ENCODE measurements around the gene ZNF438.

Gene ZNF438

DNA sequence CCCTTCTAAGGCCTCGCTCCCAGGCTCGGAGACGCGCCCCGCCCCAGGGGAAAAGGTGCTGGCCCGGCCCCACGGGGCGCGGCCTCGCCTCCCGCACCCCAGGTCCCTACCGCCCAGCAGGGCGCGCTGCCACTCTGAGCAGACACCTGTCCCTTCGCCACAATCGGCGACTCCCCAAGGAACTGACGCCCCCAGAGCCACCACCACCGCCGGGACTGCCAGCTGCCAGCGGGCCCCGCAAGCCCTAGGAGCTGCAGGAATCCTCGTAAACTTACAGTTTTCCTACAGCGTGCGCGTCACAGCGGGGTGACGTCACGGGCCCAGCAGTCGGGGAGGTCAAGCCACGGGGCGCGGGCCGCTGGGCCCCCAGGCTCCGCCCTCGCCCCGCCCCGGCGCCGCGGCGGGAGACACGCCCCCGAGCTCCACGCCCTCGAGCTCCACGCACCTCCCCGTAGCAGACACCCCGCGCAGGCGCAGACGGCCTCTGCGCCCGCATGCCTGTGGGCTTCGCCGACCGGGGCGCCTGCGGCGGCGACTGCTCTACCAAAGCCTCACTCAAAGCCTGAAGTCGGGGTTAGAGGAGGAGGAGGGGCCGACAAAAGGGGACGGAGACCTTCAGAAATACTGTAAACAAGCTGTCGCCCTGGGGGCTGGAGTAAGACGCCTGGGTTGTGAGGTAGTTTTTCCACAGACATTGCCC lies at the start of gene ZNF438:
TSS of gene ZNF438 (minus strand) at position 308 of the 700 bp plus-strand sequence. CDS start 154,831 bp downstream, outside the sequence.
- DNase-seq: peak; percentile 94
- no peaks in the 10 kb centered on the region for H3K36me3 Mint-ChIP-seq
- no peaks in the 10 kb centered on the region for H3K9me3 Mint-ChIP-seq
- H3K4me1 Mint-ChIP-seq: peaks cover 18% of the 10 kb centered on the region
- peak within 1 kb of the TSS; percentile 79 for H3K4me3 Mint-ChIP-seq
- H3K27ac Mint-ChIP-seq: peak within 1 kb of the TSS; percentile 97
- no peaks in the 10 kb centered on the region for H3K27me3 Mint-ChIP-seq
- CTCF ChIA-PET: interaction anchor here (0.8 to 3.2 kb wide), 8 partner anchors 15 to 459 kb away, joined by 3 to 14 read pairs (median 4); no protein-coding TSS in a partner anchor

DNA sequence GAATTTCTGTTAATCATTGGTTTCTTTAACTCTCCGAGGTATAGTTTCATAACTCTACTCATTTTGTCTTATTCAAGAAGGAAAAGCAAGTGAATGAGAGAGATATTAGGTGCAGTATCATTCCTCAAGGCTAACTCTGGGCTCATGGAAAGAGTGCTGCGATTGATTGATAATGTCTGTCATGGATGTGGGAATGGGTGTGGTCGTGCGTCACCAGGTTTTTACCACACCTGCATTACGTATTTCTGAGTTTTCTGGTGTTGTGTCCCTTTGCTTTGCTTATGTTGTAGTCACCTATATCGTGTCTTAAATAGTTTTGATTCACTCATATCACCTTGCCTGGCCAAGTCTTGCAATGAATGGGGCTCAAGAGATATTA lies 44.9 kb upstream of the ZNF438 start:
- no peaks in the 10 kb centered on the region for H3K36me3 Mint-ChIP-seq
- H3K4me3 Mint-ChIP-seq: no peak overlapping the region
- CTCF ChIA-PET: no interaction called here
- H3K27ac Mint-ChIP-seq: no peak overlapping the region
- DNase-seq: no peak
- no peaks in the 10 kb centered on the region for H3K9me3 Mint-ChIP-seq
- H3K4me1 Mint-ChIP-seq: no peaks in the 10 kb centered on the region
- peaks cover 7% of the 10 kb centered on the region for H3K27me3 Mint-ChIP-seq

DNA sequence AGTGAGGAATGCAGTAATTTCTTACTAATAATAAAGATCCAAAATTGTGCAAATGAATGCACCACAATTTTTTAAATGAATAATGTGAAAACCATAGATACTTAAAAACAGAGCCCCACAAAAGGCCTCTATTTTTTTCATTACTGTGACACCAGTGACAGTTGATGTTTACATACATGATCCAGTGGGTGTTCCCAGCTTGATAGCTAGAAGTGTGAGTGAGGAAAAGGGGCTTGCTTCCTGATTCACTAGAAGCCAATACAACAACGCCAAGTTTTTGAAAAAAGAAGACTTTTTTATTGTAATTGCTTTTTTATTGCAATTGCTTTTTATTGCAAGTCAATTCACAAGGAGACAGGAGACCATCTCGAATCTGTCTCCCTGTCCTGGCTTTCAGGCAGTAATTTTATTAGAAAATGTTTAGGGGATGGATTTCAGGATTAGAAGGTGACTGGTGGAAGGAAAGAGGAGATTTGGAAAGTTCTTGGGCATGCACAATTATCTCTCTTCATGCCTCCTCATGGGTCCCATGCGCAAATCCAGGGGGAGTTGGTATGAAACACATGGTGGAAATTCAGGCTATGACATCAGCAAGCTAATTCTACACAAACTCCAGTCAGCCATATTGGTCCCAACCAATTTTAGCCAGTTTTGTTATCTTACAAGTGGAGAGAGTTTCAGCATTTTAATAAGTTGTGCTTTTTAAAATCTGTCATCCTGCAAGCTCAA lies 44.4 kb upstream of the ZNF438 start:
- DNase-seq: no peak
- Mint-ChIP-seq H3K9me3 (no peaks in the 10 kb centered on the region), H3K27me3 (peaks cover 11% of the 10 kb centered on the region), H3K27ac (no peak overlapping the region), H3K36me3 (no peaks in the 10 kb centered on the region), H3K4me1 (no peaks in the 10 kb centered on the region), H3K4me3 (no peak overlapping the region)
- CTCF ChIA-PET: no interaction called here

GRCh38 chr10:31075434-31075833 lies 43.8 kb upstream of the ZNF438 start:
- Mint-ChIP-seq H3K4me3 (no peak overlapping the region), H3K36me3 (no peaks in the 10 kb centered on the region), H3K4me1 (no peaks in the 10 kb centered on the region), H3K27me3 (peaks cover 16% of the 10 kb centered on the region), H3K9me3 (no peaks in the 10 kb centered on the region), H3K27ac (no peak overlapping the region)
- DNase-seq: no peak
- CTCF ChIA-PET: no interaction called here

DNA sequence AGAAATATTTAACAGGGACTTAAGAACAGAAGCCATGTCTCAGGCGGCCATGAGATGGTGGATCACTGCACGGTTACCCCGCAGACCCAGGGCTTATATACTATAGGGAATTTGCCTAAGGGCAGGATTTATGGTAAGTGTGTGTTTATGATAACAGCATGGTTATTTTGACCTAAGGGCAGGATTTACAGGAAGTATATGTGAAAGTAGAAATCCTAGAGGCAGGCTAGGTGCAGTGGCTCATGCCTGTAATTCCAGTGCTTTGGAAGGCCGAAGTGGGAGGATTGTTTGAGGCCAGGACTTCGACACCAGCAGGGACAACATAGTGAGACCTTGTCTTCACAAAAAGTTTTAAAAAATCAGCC lies 43.0 kb upstream of the ZNF438 start:
- no peaks in the 10 kb centered on the region for H3K9me3 Mint-ChIP-seq
- no peaks in the 10 kb centered on the region for H3K4me1 Mint-ChIP-seq
- CTCF ChIA-PET: no interaction called here
- DNase-seq: no peak
- no peak overlapping the region for H3K4me3 Mint-ChIP-seq
- H3K36me3 Mint-ChIP-seq: no peaks in the 10 kb centered on the region
- H3K27me3 Mint-ChIP-seq: peaks cover 22% of the 10 kb centered on the region
- H3K27ac Mint-ChIP-seq: no peak overlapping the region

DNA sequence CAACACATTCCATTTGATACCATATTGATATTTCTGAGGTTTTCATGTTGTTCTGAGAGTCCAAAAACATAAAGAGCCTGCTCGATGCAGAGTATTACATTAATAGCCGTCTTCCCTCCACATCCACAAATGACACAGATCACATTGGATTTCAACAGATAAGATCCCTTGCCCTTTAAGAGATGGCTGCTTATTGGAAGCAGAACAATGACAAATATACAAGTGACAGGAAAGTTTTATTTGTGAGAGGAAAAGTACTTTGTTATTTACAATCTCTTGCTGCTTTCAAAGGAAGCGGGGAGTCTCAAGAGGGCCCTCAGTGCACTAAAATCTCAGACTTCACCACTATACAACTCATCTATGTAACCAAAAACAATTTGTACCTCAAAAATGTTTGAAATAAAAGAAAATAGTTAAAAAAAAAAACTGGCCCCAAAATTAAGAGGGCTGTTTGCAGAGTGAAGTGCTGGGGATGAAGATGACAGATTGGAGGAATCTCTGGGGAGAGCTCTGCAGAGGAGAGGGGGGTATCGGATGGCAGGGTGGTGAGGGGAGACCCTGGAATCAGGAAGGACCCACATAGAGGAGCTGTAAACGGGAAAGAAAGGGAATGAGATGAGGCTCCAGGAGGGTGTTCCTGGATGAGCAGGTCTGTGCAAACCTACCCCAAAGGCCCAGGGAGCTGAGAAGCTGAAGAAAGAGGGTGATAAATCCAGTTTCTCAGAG lies 42.5 kb upstream of the ZNF438 start:
- no peak overlapping the region for H3K27ac Mint-ChIP-seq
- CTCF ChIA-PET: interaction anchor here (1.2 kb wide), 1 partner anchor 10 kb away, joined by 3 read pairs; no protein-coding TSS in a partner anchor
- peaks cover 27% of the 10 kb centered on the region for H3K27me3 Mint-ChIP-seq
- DNase-seq: no peak
- no peaks in the 10 kb centered on the region for H3K4me1 Mint-ChIP-seq
- H3K36me3 Mint-ChIP-seq: no peaks in the 10 kb centered on the region
- no peaks in the 10 kb centered on the region for H3K9me3 Mint-ChIP-seq
- H3K4me3 Mint-ChIP-seq: no peak overlapping the region

DNA sequence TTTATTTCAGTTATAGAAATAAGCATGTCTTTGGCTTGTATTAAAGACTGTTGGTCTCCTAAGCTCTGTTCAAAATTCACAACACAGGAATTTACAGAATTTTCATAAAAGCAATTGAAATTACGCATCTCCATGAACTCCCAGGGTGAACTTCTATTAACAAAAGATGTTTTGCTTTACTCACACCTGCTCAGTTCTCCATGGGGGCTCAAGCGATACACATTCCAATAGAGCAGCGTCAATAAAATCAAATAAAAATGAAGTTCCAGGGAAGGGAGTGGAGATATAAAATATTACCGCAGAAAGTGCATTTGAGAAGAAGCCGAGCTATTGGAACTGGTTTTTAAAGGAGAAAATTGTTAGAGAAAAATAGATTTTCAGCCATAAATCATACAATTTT lies 41.5 kb upstream of the ZNF438 start:
- Mint-ChIP-seq H3K4me1 (no peaks in the 10 kb centered on the region), H3K27me3 (peaks cover 34% of the 10 kb centered on the region), H3K9me3 (no peaks in the 10 kb centered on the region), H3K4me3 (no peak overlapping the region), H3K27ac (no peak overlapping the region), H3K36me3 (no peaks in the 10 kb centered on the region)
- CTCF ChIA-PET: interaction anchor here (0.7 to 1.5 kb wide), 6 partner anchors 9 to 289 kb away, joined by 3 to 5 read pairs (median 3); no protein-coding TSS in a partner anchor
- DNase-seq: no peak

DNA sequence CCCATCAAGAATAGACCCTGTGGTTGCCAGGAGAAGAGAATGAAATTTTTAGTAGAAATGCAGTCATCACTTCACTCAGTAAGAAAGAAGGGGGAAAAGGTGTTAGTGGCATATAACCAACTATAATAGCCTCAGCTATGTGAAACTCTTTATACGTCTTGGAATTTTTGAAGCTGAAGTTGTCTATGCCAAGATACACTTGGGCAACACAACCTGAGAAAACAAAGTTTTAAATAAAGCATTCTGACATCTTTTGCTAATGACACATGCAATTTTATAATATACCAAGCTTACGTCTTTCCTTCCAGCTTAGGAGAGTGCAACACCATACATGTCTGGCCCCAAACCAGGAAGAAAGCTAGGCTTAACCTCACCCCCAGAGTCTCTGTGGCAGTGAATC lies 40.8 kb upstream of the ZNF438 start:
- Mint-ChIP-seq H3K36me3 (no peaks in the 10 kb centered on the region), H3K4me1 (no peaks in the 10 kb centered on the region), H3K27ac (no peak overlapping the region), H3K9me3 (peaks cover 2% of the 10 kb centered on the region), H3K4me3 (no peak overlapping the region), H3K27me3 (peaks cover 34% of the 10 kb centered on the region)
- CTCF ChIA-PET: interaction anchor here (1.2 to 1.5 kb wide), 4 partner anchors 10 to 289 kb away, joined by 3 to 5 read pairs (median 4); no protein-coding TSS in a partner anchor
- DNase-seq: no peak

DNA sequence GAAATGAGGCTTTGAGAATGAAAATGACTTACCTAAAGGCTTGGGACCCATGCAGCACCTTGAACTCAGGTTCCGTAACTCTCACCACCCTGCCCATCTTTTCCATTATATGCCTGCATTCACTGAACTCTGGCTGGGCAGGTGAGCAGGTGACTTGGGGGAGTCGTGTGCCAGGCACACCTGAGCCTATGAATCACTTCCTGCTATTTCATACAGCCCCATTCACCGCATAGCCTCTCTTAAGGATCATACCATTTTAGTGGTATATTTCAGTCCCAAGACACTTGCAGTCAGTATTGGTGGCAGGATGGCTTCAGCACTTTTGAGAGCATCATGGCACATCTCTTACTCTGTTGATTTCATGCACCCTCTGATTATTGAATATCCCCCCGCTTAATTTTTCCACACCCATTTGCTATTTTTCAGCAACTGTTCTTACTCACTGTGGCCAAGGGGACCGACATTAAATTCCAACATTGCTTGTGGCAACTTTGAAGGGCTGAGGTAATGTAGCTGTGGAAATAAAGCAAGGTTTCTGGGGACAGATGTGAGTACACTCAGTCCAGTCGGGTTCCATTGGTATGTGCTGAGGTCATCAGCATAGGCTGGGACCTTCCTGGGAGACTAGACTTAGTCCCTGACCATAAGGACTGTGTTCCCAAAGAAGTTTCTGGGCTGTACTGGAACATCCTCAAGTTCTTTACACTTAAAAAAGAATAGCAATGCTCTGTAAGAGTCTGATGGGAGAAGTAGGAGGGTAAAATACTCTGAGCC lies 39.8 kb upstream of the ZNF438 start:
- no peaks in the 10 kb centered on the region for H3K4me1 Mint-ChIP-seq
- H3K9me3 Mint-ChIP-seq: peaks cover 2% of the 10 kb centered on the region
- H3K27me3 Mint-ChIP-seq: peaks cover 34% of the 10 kb centered on the region
- H3K27ac Mint-ChIP-seq: no peak overlapping the region
- no peaks in the 10 kb centered on the region for H3K36me3 Mint-ChIP-seq
- CTCF ChIA-PET: interaction anchor here (1.5 kb wide), 1 partner anchor 11 kb away, joined by 4 read pairs; no protein-coding TSS in a partner anchor
- DNase-seq: no peak
- no peak overlapping the region for H3K4me3 Mint-ChIP-seq

GRCh38 chr10:31070691-31071090 lies 39.0 kb upstream of the ZNF438 start:
- Mint-ChIP-seq H3K4me3 (no peak overlapping the region), H3K27me3 (peaks cover 38% of the 10 kb centered on the region), H3K9me3 (peaks cover 2% of the 10 kb centered on the region), H3K27ac (no peak overlapping the region), H3K4me1 (no peaks in the 10 kb centered on the region), H3K36me3 (no peaks in the 10 kb centered on the region)
- no peak for DNase-seq
- CTCF ChIA-PET: no interaction called here

GRCh38 chr10:31070025-31070424 lies 38.4 kb upstream of the ZNF438 start:
- CTCF ChIA-PET: no interaction called here
- DNase-seq: no peak
- H3K4me3 Mint-ChIP-seq: no peak overlapping the region
- H3K27me3 Mint-ChIP-seq: peaks cover 38% of the 10 kb centered on the region
- no peaks in the 10 kb centered on the region for H3K36me3 Mint-ChIP-seq
- no peaks in the 10 kb centered on the region for H3K4me1 Mint-ChIP-seq
- H3K27ac Mint-ChIP-seq: no peak overlapping the region
- peaks cover 2% of the 10 kb centered on the region for H3K9me3 Mint-ChIP-seq

GRCh38 chr10:31069411-31069810 lies 37.7 kb upstream of the ZNF438 start:
- no peak overlapping the region for H3K4me3 Mint-ChIP-seq
- CTCF ChIA-PET: no interaction called here

DNA sequence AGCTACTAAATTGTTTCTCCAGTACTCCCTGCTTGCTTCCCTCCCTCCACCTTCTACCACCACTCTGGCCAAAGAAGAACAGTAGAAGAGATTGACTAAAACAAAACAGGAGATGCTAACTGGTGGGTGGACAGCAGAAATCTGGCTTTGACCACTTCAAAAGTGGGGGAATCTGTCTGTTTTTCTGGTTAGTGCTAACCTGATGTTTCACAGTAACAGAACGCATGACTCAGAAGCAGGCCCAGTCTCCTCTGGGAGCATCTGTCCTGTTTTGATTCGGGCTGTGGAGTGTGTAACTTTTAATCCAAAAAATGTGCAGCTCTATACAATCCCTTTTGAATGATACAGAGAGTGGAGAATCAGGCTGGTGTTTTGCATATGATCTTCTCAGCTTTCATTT lies 32.7 kb upstream of the ZNF438 start:
- Mint-ChIP-seq H3K4me3 (no peak overlapping the region), H3K27me3 (peaks cover 18% of the 10 kb centered on the region), H3K27ac (no peak overlapping the region), H3K36me3 (no peaks in the 10 kb centered on the region), H3K4me1 (no peaks in the 10 kb centered on the region), H3K9me3 (peaks cover 2% of the 10 kb centered on the region)
- no peak for DNase-seq
- CTCF ChIA-PET: interaction anchor here (0.6 kb wide), 1 partner anchor 9 kb away, joined by 3 read pairs; no protein-coding TSS in a partner anchor

More at GRCh38 chr10:31069411-31069810, 37.7 kb upstream of the ZNF438 start:
- Mint-ChIP-seq H3K27ac (no peak overlapping the region), H3K4me1 (no peaks in the 10 kb centered on the region), H3K27me3 (peaks cover 34% of the 10 kb centered on the region), H3K9me3 (peaks cover 2% of the 10 kb centered on the region), H3K36me3 (no peaks in the 10 kb centered on the region)
- DNase-seq: no peak

GRCh38 chr10:31063841-31064240 lies 32.2 kb upstream of the ZNF438 start:
- no peak for DNase-seq
- no peaks in the 10 kb centered on the region for H3K36me3 Mint-ChIP-seq
- no peak overlapping the region for H3K4me3 Mint-ChIP-seq
- no peak overlapping the region for H3K27ac Mint-ChIP-seq
- CTCF ChIA-PET: interaction anchor here (0.6 kb wide), 1 partner anchor 10 kb away, joined by 3 read pairs; no protein-coding TSS in a partner anchor
- H3K4me1 Mint-ChIP-seq: no peaks in the 10 kb centered on the region
- H3K27me3 Mint-ChIP-seq: peaks cover 13% of the 10 kb centered on the region
- H3K9me3 Mint-ChIP-seq: peaks cover 2% of the 10 kb centered on the region

Data from activated naive CD4-positive, alpha-beta T cell treated with anti-CD3 and anti-CD28 coated beads, Interleukin-2, amount 10 ng/mL, durations not matched to agents 7 days and 5 days (primary cell).